NCI-H1930 (cell line): ENCODE measurements around the gene NGF.
"Not testable (repeated sequence)": the region's sequence is repeated elsewhere in the genome, so short reads cannot be mapped to it uniquely, and the experiment has no call there.

Source experiments
- DNase-seq, 2 experiments: peaks; one replicate each; lab custom pipeline; 2025; lab: John Stamatoyannopoulos, UW

NGF gene

DNA sequence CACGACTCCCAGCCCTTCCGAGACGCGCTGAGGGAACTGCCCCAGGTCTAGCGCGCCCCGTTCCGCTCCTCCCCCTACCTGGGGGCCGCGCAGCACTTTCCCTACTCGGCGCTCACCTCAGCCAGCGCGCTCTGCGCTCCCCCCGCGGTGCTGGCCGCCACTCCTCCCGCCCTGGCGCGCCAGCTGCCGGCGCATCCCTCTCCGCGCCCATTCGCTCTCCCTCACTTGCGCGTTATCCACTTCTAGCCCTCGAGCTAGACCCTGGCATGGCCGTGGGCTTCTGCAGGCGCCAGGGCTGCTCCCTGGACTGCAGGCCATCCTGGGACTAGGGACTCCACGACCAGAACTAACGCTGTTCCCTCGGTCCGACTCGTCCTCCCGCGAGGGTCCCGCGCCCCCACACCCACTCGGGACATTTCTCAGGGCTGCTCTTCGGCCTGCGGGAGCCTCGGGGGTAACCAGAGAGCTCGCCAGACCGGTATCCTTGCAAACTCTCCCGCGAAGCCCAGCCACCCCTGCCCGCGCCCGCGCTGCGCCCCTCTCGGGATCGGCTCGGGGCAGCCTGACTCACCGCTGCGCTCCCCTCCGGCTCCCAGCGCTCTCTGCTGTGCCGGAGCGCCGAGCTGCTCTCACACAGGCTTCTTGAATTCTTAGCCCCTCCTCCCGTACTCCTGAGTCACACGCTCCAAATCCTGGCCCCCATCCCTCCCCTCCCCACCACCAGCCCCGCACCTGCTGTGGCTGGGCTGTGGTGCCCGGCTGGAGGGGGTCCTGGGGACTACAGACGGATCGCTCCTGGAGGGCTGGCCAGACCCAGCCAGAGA lies at the start of gene NGF:
NGF (minus strand) TSS at position 617 of the 824 bp plus-strand sequence. CDS start 51,454 bp downstream, outside the sequence.
- DNase-seq: peak; percentile 52 to 54

DNA sequence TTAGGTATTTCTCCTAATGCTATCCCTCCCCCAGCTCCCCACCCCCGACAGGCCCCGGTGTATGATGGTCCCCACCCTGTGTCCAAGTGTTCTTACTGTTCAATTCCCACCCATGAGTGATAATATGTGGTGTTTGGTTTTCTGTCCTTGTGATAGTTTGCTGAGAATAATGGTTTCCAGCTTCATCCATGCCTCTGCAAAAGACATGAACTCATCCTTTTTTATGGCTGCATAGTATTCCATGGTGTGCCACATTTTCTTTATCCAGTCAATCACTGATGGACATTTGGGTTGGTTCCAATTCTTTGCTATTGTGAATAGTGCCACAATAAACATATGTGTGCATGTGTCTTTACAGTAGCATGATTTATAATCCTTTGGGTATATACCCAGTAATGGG lies 45.4 kb upstream of the NGF start:
- DNase-seq: not testable (repeated sequence)

DNA sequence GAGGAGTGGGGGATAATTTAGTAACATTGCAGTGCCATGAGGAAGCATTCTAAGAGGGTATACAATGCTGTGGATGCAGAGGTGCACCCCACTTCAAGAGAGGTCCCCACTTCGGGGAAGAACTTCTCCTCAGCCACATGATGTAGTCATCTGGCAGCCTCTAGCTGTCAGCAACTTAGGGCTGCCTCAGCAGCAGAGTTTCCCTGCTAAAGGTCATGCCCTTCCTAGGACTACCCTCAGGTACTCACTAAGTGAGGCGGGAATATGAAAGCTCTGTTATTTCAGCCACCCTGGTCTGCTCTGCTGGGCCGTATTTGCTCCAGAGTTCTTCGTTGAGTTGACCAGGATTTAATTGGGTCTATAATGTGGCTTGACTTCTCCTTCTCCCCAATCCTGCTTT lies 41.9 kb upstream of the NGF start:
- no peak for DNase-seq

DNA sequence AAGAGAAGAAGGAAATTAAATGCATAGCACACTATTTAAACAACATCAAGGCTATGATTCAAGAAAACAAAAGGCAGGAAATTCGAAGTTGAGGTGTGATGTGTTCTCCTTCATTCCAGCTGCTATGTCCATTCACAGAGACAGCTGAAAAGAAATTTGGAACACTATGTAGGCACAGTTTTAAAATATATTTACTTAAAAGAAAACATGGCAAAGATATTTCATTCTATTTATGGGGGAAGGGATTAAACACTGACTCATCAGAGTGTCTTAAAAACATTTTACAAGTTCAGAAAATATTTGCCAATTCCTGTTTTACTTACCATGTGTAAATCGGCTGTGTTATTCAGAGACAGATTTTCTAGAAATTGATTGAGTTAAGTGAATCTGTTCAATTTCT lies 39.4 kb upstream of the NGF start:
- no peak for DNase-seq

DNA sequence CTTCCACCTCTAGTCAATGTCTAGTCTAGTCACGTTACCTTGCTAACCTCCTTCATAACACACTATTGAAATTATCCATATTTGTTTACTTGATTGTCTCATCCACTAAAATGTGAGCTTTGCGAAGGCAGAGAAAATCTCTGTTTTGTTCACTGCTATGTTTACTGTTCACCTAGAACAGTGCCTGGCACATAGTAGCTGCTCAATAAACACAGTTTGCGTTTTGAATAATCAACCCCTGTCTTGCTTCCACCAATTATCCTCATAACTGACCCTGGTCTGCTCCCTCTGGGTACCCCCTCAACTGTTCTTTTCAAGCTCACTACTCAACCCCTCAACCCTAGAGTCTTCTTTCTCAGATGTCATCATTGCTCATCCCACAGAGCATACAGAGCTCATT lies 36.5 kb upstream of the NGF start:
- DNase-seq: no peak

DNA sequence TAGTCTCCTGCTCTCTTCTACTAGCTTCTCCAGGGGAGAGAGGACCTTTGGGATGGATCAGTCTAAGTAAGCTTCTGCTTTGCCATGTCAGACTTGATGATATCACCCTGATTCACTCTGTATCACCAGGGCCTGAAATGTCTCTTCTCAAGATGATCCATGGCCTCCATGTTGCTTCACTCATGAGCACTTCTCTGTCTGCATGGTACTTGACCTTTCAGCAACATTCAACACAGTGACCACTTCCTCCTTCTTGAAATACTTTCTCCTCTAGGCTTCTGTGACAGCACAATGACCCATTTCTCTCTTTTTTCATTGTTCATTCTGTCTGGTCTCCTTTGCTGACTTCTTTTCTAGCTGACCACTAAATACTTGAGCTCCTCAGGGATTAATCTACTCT lies 35.3 kb upstream of the NGF start:
- no peak for DNase-seq

DNA sequence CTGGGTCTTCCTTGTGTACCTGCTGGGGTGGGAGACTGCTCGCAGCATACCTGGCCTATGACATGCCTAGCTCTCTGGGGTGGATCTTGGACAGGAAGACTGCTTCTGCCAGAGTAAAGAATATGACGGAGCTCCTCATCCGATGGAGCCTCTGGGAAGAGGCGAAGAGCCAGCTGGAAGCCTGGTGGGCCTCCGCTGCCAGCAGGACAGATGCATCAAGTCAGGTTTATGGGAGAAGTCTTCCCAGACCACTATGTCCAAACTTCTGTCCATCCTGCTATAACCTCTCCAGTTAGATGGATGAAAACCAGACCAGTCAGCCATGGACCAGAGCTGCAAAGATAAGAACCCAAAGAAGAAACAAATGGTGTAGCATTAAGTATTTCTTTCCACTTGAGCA lies 27.7 kb upstream of the NGF start:
- DNase-seq: no peak

DNA sequence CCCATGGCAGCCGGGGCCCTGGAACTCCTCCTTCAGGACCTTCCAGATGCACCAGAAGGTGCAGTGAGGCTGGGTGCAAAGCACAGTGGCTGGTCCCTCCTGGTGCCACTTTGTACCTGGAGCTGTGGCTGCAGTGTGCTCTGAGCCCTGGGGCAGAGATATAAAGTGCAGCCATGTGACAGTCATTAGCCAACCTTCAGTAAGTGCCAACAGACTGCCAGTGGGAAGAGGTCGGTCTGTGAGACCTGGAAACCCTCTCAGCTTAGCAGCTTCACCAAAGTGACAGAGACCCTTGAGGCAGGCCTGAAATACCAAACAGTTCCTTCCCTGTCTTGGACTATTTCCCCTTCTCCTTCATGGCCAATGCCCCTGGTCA lies 26.7 kb upstream of the NGF start:
- DNase-seq: no peak

DNA sequence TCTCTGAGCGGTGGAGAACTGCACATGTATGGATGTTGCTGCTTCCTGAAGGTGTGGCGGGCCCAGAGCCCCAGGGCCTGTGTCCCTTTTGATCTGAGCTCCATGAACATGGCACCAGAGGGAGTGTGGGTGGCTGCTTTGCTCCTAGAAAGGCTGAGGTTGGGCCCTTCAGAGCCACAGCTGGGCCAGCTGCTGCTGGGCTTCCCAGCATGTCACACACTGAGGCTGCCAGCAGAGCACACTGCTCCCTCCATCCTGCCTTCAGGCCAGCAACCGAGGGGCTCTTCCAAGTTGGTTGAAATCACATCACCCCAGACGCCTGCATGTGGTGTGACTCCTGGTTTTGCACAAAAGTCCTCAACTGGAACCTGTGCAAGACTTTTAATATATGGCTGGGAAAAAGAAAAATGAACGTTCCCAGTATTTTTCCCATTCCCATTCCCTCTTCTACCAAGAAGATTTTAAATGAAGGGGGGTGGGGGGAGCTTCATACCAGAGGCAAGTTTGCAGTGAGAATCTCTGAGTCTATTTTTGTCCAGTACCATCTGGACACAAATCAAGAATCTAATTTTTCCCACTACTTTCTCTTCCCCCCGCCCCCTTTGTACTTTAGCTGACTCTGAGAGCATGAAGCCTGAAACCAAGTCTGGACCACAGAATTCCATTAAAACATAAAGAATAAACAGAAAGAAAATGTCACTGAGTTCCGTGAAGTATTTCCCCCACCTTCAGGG lies 26.2 kb upstream of the NGF start:
- no peak for DNase-seq

DNA sequence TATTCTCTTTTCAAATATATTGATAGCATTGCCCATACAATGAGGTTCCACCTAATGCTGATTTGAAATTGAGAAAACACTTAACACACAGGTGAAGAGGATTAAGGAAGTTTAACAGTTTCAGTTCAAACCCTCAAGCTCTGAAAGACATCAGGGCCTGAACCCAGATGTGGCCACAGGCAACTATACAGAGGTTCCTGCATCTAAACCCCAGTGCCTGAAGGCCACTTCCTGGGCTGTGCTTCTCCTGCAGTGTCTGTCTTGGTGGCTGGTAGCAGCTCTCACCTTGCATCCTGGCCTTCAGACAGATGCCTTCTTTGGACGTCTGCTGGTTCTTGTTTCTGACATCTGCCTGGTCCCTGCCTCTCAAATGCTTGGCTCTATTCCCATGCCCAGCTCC lies 25.1 kb upstream of the NGF start:
- no peak for DNase-seq

DNA sequence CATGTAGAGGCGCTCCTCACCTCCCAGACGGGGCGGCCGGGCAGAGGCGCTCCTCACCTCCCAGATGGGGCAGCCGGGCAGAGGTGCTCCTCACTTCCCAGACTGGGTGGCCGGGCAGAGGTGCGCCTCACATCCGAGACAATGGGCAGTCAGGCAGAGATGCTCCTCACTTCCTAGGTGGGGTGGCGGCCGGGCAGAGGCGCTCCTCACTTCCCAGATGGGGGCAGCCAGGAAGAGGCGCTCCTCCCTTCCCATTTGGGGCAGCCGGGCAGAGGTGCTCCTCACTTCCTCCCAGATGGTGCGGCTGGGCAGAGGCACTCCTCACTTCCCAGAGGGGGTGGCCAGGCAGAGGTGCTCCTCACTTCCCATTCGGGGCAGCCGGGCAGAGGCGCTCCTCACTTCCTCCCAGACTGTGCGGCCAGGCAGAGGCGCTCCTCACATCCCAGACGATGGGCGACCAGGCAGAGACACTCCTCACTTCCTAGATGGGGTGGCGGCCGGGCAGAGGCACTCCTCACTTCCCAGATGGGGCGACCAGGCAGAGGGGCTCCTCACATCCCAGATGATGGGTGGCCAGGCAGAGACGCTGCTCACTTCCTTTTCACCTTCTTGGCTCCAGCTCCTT lies 22.6 kb upstream of the NGF start:
- not testable (repeated sequence) for DNase-seq

DNA sequence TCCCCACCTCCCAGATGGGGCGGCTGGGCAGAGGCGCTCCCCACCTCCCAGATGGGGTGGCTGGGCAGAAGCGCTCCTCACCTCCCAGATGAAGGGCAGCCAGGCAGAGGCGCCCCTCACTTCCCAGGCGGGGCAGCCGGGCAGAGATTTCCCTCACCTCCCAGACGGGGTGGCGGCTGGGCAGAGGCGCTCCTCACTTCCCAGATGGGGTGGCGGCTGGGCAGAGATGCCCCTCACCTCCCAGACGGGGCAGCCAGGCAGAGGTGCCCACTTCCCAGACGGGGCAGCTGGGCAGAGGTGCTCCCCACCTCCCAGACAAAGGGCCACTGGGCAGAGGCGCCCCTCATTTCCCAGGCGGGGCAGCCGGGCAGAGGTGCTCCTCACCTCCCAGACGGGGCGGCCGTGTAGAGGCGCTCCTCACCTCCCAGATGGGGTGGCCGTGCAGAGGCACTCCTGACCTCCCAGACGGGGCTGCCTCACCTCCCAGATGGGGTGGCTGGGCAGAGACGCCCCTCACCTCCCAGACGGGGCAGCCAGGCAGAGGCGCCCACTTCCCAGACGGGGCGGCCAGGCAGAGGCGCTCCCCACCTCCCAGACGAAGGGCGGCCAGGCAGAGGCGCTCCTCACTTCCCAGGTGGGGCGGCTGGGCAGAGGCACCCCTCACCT lies 21.9 kb upstream of the NGF start:
- DNase-seq: not testable (repeated sequence)

DNA sequence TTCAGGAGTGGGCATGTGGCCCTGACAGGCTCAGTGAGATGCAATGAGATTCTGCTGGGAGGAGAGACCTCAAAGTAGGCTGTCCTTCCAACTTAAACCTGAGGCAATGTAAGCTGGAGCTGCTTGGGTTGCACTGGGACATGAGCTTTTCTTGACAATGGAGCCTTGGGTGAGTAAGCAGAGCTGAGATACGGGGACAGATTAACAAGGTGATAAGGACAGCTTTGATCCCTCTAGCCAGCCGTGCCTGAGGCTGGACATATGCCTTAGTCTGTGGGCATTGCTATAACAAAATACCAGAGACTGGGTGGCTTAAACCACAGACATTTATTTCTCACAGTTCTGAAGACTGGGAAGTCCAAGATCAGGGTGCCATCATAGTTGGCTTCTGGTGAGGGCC lies 18.3 kb upstream of the NGF start:
- DNase-seq: no peak

DNA sequence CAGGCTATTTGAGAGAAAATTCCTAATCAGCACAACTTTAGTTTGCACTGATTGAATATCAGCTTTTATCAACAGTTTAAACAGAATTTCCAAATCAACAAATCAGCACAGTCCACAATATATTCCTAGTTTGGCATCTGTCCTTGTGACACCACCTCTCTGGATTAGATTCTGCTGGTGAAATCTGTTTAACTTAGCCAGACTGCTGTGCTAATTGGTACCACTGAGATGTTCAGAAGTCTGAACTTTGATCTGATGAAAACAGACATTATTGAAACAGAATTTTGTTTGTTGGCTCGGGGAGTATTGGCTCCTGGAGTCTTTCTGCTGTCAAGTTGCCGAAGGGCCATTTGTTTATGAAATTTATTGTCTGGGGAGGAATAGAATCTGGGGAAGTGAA lies 17.0 kb upstream of the NGF start:
- no peak for DNase-seq

DNA sequence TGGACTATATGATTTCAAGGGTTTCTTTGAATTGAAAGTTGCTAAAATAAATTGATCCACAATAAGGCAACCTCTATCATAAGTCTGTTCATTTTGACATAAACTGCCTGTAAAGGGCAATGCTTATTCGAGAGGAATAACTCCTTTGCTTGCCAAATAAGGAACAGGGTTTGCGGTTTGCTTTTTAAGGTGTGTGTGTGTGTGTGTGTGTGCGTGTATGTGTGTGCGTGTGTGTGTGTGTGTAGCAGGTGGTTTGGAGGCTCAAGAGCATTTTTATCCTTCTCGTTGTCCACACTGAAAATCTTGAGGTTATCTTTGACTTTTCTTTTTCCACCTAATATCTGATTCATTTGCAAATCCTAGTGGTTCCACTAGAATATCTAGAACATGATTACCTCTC lies 13.1 kb upstream of the NGF start:
- DNase-seq: no peak

DNA sequence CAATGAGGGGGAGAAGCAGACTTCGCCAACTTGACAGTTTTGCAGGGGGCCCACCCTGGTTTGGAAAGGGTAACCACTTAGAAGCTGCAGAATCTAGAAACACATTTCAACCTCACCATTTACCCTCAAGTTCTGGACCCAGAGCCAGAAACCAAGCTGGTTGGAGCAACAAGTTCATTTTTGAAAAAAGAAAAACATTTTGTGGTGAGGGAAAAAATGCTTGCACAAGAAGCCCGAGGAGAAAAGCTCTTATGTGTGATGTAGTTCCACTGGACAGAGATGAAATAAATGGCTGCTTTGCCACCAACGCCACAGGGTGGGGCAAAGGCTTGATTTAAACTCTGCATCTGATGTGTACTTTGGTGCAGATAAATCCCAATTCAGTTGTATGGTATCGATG lies 10.6 kb upstream of the NGF start:
- no peak for DNase-seq

DNA sequence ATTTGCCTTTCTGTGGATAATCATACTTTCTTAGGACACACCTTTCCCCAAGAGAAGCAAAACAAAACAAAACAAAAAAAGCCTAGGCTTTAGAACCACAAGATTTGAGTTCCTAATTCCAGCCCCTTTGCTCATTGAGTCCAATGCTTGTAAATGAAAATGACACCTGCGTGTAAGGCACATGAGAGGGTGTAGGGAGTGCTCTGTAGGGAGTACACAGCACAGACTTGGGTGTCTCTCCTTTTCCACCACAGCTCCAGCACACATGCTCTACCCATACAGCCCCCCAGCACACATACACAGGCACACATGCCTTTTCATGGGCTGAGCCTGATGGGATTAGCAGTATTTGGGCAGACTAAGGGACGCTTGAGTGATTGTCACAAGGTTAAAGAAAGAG lies 9.2 kb upstream of the NGF start:
- DNase-seq: no peak

DNA sequence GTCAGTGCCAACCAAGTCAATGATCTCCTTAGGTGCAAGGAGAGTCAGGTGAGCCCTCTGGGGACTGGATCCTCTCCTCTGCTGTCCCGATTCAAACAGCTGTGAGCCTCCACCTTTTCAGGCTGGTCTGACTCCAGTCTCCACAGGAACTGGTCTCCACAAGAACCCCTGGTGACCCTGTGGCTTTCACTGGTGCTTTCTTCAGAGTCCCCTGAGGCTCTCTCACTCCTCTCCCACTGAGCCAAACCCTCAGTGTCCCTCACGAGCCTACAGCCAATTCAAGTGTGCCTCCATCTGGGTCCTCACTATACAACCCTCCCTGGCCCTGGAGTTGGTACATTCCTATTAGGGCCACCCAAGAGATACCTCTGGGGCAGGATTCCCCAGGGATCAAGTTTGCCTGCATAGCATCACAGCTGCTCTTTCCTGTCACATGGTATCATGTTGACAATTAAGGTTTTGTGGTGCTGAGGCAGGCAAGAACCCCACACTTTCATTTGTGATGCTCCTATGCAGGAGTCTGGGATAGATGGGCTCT lies 5.2 kb upstream of the NGF start:
- DNase-seq: no peak

DNA sequence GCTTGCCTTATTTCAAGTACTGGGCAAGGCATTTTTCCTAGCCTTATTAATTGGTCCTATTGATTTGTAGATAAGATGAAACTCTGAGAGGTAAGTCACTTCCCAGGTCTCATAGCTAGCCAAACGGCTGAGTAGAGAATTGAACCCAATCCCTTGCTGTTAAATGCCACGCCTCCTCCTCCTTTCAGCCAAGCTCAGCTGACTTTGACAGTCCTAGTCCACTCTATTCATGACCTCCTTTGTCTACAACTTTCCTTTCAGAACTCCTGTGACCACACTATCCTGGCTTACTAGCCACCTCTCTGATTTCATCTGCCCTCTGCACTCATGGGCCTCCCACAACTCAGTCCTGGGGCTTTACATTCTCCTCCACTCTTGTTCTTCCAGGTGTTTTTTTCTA lies 3.9 kb upstream of the NGF start:
- no peak for DNase-seq

DNA sequence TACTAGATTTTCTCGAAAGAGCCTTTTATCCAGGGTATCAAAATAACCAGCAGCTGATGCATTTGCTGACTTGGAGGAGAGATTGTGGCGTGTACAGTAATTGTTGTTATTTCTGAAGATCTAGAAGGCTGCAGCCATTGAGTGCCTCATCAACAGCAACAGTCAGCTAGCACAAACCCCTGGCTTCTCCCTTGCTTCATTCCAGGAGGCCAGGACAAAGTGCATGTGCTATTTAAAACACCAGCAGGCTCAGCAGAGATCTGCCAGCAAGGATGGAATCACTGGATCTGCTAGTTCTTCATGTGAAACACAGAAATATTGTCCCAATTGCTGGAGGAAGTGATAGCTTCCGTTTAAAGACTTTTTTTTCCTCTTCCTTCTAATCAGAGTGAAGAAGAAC lies 2.8 kb upstream of the NGF start:
- no peak for DNase-seq

DNA sequence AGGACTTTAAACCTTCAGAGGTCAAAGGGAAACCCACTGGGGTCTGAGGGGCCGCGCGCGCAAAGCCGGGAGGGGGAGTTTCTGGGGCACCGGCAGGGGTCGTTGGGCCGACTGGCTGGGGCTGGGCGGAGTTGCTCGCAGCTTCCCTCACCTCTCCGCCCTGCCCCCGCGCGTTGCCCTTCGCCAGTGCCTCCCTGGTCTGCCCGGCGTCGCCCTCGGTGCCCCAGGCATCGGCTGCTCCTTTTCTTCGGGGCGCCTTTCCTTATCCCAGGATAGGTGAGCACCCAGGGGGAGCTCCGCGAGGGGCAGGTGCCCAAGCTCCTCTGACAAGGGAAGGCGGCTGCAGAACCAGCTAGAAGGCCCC lies 390 bp upstream of the NGF start:
- DNase-seq: peak; percentile 54 to 58

DNA sequence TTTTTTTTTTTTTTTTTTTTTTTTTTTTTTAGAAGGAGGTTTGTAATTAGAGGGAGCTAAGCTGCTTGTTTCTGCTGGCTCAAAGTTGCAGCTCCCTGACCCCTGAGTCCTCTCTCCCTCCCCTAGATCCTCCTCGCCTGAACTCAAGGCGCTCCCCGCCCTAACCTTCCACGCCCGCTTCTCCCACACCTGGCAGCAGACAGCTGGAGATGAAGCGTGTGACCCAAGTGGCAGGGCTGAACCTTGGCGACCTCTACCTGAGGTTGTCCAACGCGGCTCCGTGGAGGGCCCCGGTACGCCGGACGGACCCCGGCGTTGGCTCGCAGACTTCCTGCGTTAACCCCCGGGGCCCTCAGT lies 795 bp downstream of the NGF start:
- no peak for DNase-seq

DNA sequence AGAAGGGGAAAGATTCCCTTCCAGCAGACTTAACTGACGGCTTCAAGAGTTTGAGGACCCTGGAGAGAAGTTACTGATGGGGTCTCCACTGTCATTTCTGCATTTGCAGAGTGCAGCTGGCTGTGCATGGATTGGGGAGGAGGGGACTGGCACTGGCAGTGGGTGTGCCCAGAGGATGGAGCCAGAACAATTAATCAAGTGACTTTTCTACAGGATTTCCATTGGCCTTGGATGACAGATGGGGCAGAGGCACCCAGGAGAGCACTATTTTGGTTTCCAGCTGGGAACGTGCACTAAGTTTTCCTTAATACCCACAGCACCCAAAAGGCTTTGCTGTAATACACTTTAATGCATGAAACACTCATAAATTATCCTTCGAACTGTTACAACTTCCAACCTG lies 1.3 kb downstream of the NGF start:
- no peak for DNase-seq
